ENCODE data around the gene HES6.
A peak's percentile ranks its signal among the peaks of the same experiment; 100 is the strongest.

HES6 gene

GRCh38 chr2:238233625-238234024, 6.2 kb downstream of the HES6 start:
- no peaks in the 10 kb centered on the region for H3K36me3 ChIP-seq
- intact Hi-C loops (cut with DNase I; ENCODE audit: low total_unique reads), result no loop called here
- no peak overlapping the region for H3K27ac ChIP-seq
- peaks cover 0 to 19% (median 7%) of the 10 kb centered on the region in 4 donors for H3K4me1 ChIP-seq
- DNase-seq, result no peak
- no peak overlapping the region for H3K4me3 ChIP-seq
- H3K9me3 ChIP-seq, result no peaks in the 10 kb centered on the region
- no peaks in the 10 kb centered on the region for H3K27me3 ChIP-seq
- no peak for TF ChIP-seq CTCF (IDR thresholded peaks at IDR 0.05)

GRCh38 chr2:238231809-238232208, 8.0 kb downstream of the HES6 start:
- H3K4me3 ChIP-seq, result peak overlapping the region; percentile 52 to 65
- intact Hi-C loops (cut with DNase I; ENCODE audit: low total_unique reads), result no loop called here
- H3K27me3 ChIP-seq, result no peaks in the 10 kb centered on the region
- TF ChIP-seq CTCF (IDR thresholded peaks at IDR 0.05), result no peak
- H3K27ac ChIP-seq, result peak overlapping the region in 1 of 2 donors; percentile 43
- peaks cover 0 to 19% (median 7%) of the 10 kb centered on the region in 4 donors for H3K4me1 ChIP-seq
- no peak for DNase-seq
- H3K36me3 ChIP-seq, result no peaks in the 10 kb centered on the region
- no peaks in the 10 kb centered on the region for H3K9me3 ChIP-seq

GRCh38 chr2:238231251-238231793, 8.5 kb downstream of the HES6 start:
- H3K27ac ChIP-seq, result peak overlapping the region; percentile 43 to 76
- no peaks in the 10 kb centered on the region for H3K9me3 ChIP-seq
- peak; percentile 74 to 91 for DNase-seq
- intact Hi-C loops (cut with DNase I; ENCODE audit: low total_unique reads), result no loop called here
- TF ChIP-seq CTCF (IDR thresholded peaks at IDR 0.05), result no peak
- no peaks in the 10 kb centered on the region for H3K36me3 ChIP-seq
- H3K4me3 ChIP-seq, result peak overlapping the region; percentile 52 to 65
- H3K27me3 ChIP-seq, result no peaks in the 10 kb centered on the region
- peaks cover 0 to 19% (median 7%) of the 10 kb centered on the region in 4 donors for H3K4me1 ChIP-seq

GRCh38 chr2:238230699-238231098, 9.1 kb downstream of the HES6 start:
- no peaks in the 10 kb centered on the region for H3K9me3 ChIP-seq
- intact Hi-C loops (cut with DNase I; ENCODE audit: low total_unique reads), result no loop called here
- H3K4me1 ChIP-seq, result peaks cover 0 to 23% (median 11%) of the 10 kb centered on the region in 4 donors
- H3K4me3 ChIP-seq, result peak overlapping the region; percentile 52 to 65
- no peaks in the 10 kb centered on the region for H3K27me3 ChIP-seq
- no peaks in the 10 kb centered on the region for H3K36me3 ChIP-seq
- no peak for DNase-seq
- TF ChIP-seq CTCF (IDR thresholded peaks at IDR 0.05), result no peak
- H3K27ac ChIP-seq, result peak overlapping the region; percentile 43 to 76

- intact Hi-C loops (cut with DNase I; ENCODE audit: low total_unique reads), result no loop called here
- Histone ChIP-seq H3K4me1 (peaks cover 0 to 26% (median 10%) of the 10 kb centered on the region in 4 donors), H3K9me3 (no peaks in the 10 kb centered on the region), H3K36me3 (no peaks in the 10 kb centered on the region), H3K4me3 (no peak overlapping the region), H3K27ac (no peak overlapping the region), H3K27me3 (no peaks in the 10 kb centered on the region)
- no peak for TF ChIP-seq CTCF (IDR thresholded peaks at IDR 0.05)
- DNase-seq, result no peak
Observed at GRCh38 chr2:238228700-238229099, 11.1 kb downstream of the HES6 start.
